Kidney epithelial cell (primary cell): ENCODE measurements around the gene OCIAD1. TPM values are rescaled to one million over a fixed set of nuclear protein-coding genes. Genes with fewer than 3 reads are reported as not detected.

Experiments used
- DNase-seq: peaks from one replicate; pipeline ENCODE4 v3.0.0-alpha.2; 2010; ENCODE audit warnings: low read depth
- H3K27me3 ChIP-seq: 2 replicates; pipeline ENCODE4 v1.6.0; 2011; ENCODE audit warnings: low read length; ENCODE audit not compliant: control insufficient read depth, insufficient read depth
- H3K36me3 ChIP-seq: 2 replicates; pipeline ENCODE4 v1.5.1; 2011; ENCODE audit warnings: low read length; ENCODE audit not compliant: control insufficient read depth, insufficient read depth
- H3K4me3 ChIP-seq: 2 replicates; pipeline ENCODE4 v1.5.1; 2011; ENCODE audit warnings: low read depth, mild to moderate bottlenecking, control low read depth, low read length
- CTCF ChIP-seq: IDR thresholded peaks from 2 replicates; pipeline ENCODE4 v1.5.1; 2011; ENCODE audit warnings: mild to moderate bottlenecking, moderate library complexity, low read length, control low read depth, inconsistent platforms; ENCODE audit not compliant: insufficient read depth, poor library complexity, severe bottlenecking
- total RNA-seq: library from RNA; depleted of rRNA; stranded (reverse); fragments of >200 nt; gene quantifications from 2 replicates; pipeline ENCODE4 v1.2.3, GENCODE V29; 2015

The OCIAD1 gene
- total RNA-seq, 1 donor from 2014 or later = 166 TPM

GRCh38 chr4:48896845-48897244 lies 66.0 kb downstream of the OCIAD1 start:
- no peak overlapping the region for H3K4me3 ChIP-seq
- H3K27me3 ChIP-seq = no peaks in the 10 kb centered on the region
- no peak for TF ChIP-seq CTCF
- no peak for DNase-seq
- H3K36me3 ChIP-seq = peaks cover 5% of the 10 kb centered on the region

GRCh38 chr4:48898733-48899431 lies 68.0 kb downstream of the OCIAD1 start:
- DNase-seq = no peak
- no peak for TF ChIP-seq CTCF
- H3K36me3 ChIP-seq = peaks cover 4% of the 10 kb centered on the region
- no peaks in the 10 kb centered on the region for H3K27me3 ChIP-seq
- H3K4me3 ChIP-seq = no peak overlapping the region

GRCh38 chr4:48899432-48899749 lies 68.5 kb downstream of the OCIAD1 start:
- H3K4me3 ChIP-seq = no peak overlapping the region
- no peak for TF ChIP-seq CTCF
- DNase-seq = no peak
- H3K36me3 ChIP-seq = peaks cover 5% of the 10 kb centered on the region
- H3K27me3 ChIP-seq = no peaks in the 10 kb centered on the region

- no peak for TF ChIP-seq CTCF
- H3K4me3 ChIP-seq = no peak overlapping the region
- H3K36me3 ChIP-seq = peaks cover 6% of the 10 kb centered on the region
- no peaks in the 10 kb centered on the region for H3K27me3 ChIP-seq
- no peak for DNase-seq
Observed at GRCh38 chr4:48899950-48900349, 69.1 kb downstream of the OCIAD1 start.

GRCh38 chr4:48901196-48901595 lies 70.3 kb downstream of the OCIAD1 start:
- Histone ChIP-seq H3K36me3 (peaks cover 6% of the 10 kb centered on the region), H3K27me3 (no peaks in the 10 kb centered on the region)
- no peak for TF ChIP-seq CTCF

GRCh38 chr4:48902266-48902665 lies 71.4 kb downstream of the OCIAD1 start:
- H3K4me3 ChIP-seq = no peak overlapping the region
- H3K27me3 ChIP-seq = no peaks in the 10 kb centered on the region
- no peak for DNase-seq
- peaks cover 4% of the 10 kb centered on the region for H3K36me3 ChIP-seq
- no peak for TF ChIP-seq CTCF

More at GRCh38 chr4:48901196-48901595, 70.3 kb downstream of the OCIAD1 start:
- no peak for DNase-seq
- no peak overlapping the region for H3K4me3 ChIP-seq
